LHCN-M2 (cell line): ENCODE data around the gene PPARG. TPM values are rescaled to one million over a fixed set of nuclear protein-coding genes. Genes with fewer than 3 reads are reported as not detected.

Experiments
- DNase-seq: peaks from one replicate; pipeline ENCODE4 v3.0.0-alpha.2; 2012; ENCODE audit warnings: low read depth
- total RNA-seq: library from RNA; depleted of rRNA; stranded (reverse); fragments of >200 nt; gene quantifications from 2 replicates; pipeline ENCODE4 v1.2.3, GENCODE V29; 2014

Gene PPARG
- total RNA-seq, 1 experiment from 2014 or later = 8.8 TPM

GRCh38 chr3:12343047-12343501 is 54.2 kb downstream of the PPARG start:
- DNase-seq = no peak

- peak; percentile 73 for DNase-seq
Measured at GRCh38 chr3:12345141-12345561, 56.3 kb downstream of the PPARG start.

GRCh38 chr3:12345584-12346494 is 57.0 kb downstream of the PPARG start:
- DNase-seq = no peak

- no peak for DNase-seq
Measured at GRCh38 chr3:12347301-12347700, 58.4 kb downstream of the PPARG start.

GRCh38 chr3:12349895-12350811 is 61.3 kb downstream of the PPARG start:
- DNase-seq = peak; percentile 58

GRCh38 chr3:12351145-12351544 is 62.3 kb downstream of the PPARG start:
- DNase-seq = peak; percentile 31

- DNase-seq = no peak
Measured at GRCh38 chr3:12352253-12352652, 63.4 kb downstream of the PPARG start.

- no peak for DNase-seq
Measured at GRCh38 chr3:12352755-12353154, 63.9 kb downstream of the PPARG start.

- peak; percentile 57 for DNase-seq
Measured at GRCh38 chr3:12353796-12354525, 65.1 kb downstream of the PPARG start.

GRCh38 chr3:12356175-12356574 is 67.3 kb downstream of the PPARG start:
- DNase-seq = no peak

GRCh38 chr3:12356996-12357395 is 68.1 kb downstream of the PPARG start:
- DNase-seq = no peak

- no peak for DNase-seq
Measured at GRCh38 chr3:12357456-12357855, 68.6 kb downstream of the PPARG start.

GRCh38 chr3:12363397-12364195 is 74.7 kb downstream of the PPARG start:
- DNase-seq = peak; percentile 50

GRCh38 chr3:12367346-12367745 is 78.5 kb downstream of the PPARG start:
- DNase-seq = no peak

GRCh38 chr3:12369029-12369428 is 80.2 kb downstream of the PPARG start:
- no peak for DNase-seq

- DNase-seq = no peak
Measured at GRCh38 chr3:12369598-12369997, 80.7 kb downstream of the PPARG start.

GRCh38 chr3:12370758-12371157 is 81.9 kb downstream of the PPARG start:
- peak; percentile 42 for DNase-seq

GRCh38 chr3:12371525-12372140 is 82.8 kb downstream of the PPARG start:
- peak; percentile 81 for DNase-seq

- DNase-seq = no peak
Measured at GRCh38 chr3:12372741-12373280, 83.9 kb downstream of the PPARG start.

- DNase-seq = no peak
Measured at GRCh38 chr3:12375572-12375971, 86.7 kb downstream of the PPARG start.
